CMK (cell line): Measurements from ENCODE around the gene SCN3B.

Source experiments
- DNase-seq: peaks from one replicate; pipeline ENCODE4 v3.0.0-alpha.2; 2010; ENCODE audit warnings: low read depth

SCN3B gene

DNA sequence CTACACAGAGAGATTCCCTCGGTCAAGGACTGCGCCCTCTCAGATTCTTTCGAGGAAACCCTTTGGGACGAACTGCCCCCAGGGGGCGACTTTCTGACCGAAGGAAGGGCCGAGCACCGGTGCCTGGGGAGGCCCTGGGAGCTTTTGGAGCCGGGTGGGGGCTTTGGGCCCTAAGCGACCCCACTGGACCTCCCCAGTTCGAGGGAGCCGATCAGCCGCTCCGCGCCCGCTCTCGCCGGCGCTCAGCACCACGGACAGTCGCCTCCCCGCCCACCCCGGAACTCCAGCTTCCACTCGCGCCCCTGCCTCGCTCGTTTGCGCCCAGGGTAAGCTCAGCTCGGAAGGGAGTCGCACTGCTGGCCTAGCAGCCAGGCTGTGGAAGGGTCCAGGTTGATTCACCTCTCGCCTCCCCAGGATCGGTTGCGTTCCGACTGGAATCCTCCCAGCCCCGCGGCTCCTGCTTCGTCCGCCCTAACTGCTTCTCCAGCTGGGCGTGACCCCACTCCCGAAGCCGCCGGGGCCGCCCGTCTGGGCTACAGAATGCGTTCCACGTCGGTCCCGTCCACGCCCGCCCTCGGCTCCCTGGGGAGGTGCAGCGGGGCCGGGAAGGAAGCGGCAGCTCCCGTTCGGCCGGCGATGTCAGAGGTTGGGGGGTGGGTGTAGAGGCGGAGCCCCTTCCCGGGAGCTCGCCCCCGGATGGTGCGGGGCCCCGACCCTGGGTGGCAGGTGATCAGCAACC is 428 bp downstream of the SCN3B start:
- no peak for DNase-seq

DNA sequence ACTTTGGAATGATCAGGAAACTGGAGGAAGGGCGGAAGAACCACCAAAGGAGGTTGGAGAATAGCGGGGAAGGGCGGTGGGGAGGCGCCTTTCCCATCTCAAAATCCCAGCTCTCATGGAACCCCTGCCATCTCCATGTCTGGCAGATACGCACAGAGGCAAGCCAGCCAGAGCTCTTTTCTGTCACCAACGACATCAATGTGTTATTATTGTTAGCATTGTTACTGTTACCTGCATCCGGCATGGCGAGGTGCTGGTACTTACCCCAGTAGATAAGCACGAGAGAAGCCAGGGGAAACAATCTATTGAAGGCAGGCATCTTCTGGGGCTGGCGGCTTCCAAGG is 969 bp downstream of the SCN3B start:
- DNase-seq = no peak

GRCh38 chr11:123652599-123652998 is 1.8 kb downstream of the SCN3B start:
- DNase-seq = no peak

- DNase-seq = no peak
These were observed 3.5 kb downstream of the SCN3B start for GRCh38 chr11:123650901-123651300.

DNA sequence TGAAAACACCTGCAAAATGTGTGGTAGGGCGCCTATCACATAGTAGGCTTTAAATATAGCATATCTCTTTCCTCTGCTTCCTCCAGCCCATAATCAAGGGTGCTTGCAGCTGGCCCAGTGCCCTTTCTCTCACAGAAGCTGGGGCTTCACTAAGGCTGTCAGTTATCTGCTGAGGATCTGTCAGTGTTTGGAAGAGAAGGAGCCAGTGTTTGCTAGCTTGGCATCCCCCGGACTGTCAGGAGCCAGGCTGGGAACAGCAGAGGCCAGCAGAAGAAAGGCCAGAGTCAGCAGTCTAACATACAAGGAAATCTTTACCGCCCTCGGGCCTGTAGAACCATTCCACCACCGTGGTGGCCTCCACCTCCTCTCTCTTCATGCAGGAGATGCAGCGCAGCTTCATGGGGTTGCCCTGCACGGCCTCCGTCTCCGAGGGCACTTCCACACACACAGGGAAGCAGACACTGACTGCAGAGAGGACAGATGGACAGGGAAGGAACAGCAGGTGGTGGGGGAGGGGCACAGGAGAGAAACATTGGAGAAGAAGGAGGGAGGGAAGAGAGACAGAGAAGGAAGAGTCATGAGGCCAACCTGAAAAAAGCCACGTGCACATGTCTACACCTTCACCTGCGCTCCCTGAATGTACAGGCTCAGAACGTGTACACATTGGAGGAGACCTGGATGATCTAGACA is 9.0 kb downstream of the SCN3B start:
- DNase-seq = no peak

DNA sequence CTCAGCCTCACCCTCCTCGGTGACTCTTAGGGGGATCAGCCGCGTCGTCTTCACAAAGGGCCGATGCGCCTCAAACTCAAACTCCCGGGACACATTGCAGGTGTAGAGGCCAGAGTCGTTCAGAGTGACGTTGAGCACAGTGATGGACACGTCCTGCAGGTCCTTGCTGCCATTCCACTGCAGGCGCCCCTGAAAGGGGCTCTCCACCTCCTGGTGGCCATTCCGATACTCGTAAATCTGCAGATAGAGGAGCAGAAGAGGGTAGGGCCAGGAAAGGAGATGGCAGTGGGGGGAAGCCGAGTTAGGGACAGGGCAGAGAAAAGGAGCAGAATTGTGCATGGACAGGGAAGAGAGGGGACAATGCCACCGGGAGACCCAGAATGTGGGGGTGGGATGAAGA is 12.0 kb downstream of the SCN3B start:
- DNase-seq = no peak

DNA sequence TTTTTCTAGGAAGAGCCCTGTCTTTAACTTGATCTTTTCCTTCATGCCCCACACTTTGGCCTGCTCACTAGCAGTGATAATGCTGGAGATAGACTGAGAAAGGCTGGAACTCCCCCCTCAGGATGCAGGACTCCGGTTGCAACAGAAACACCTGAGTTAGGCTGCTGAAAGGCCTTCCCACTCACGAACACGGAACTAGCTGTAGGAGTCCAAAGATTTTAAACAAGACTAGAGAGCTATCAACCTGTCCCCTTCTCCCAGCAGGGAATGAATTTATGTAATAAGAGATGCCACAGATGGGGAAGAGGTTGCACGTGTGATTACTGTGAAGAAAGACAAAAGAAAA is 13.0 kb downstream of the SCN3B start:
- DNase-seq = no peak

GRCh38 chr11:123640677-123641494 is 13.5 kb downstream of the SCN3B start:
- peak; percentile 32 for DNase-seq

- DNase-seq = no peak
These were observed 14.4 kb downstream of the SCN3B start for GRCh38 chr11:123640029-123640428.

GRCh38 chr11:123630126-123630608 is 24.3 kb downstream of the SCN3B start:
- DNase-seq = no peak

- DNase-seq = peak; percentile 12
These were observed 25.3 kb downstream of the SCN3B start for GRCh38 chr11:123628936-123629683.

DNA sequence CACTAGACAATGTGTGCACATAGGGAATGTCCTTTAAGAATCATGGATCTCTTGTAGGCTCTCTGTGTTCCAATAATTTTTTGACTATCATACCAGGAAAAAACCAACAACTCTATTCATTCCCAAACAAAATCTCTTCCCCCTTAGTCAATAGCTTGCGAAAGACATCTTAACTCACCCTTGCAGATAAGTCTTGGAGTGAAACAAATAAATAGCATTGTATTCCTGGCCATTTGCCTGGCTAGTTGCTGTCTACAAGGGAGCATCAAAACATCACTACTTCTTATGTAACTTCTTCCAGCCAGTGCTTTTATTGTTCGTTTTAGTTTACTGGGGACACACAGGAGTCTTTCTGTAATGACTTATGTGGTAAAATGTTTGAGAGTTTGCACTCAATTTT is 29.4 kb downstream of the SCN3B start:
- DNase-seq = no peak

DNA sequence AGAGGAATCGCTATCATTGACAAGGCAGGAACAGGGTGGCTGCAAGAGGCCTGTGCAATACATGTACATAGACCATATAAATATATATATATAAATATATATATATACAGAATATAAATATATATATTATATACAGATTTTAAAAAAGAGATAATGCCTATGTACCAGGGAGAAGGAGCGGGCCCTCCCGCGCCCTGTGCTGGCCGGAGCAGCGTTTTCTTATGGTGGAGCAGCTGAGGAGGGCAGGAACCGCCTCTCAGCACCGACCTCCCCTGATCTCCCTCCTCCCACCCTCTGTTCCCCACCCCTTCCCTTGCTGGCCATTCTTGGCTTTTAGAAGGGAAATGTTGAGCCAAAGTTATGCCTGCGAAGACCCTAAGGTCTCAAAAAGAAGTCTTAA is 31.8 kb downstream of the SCN3B start:
- no peak for DNase-seq

GRCh38 chr11:123616505-123617198 is 37.8 kb downstream of the SCN3B start:
- no peak for DNase-seq

DNA sequence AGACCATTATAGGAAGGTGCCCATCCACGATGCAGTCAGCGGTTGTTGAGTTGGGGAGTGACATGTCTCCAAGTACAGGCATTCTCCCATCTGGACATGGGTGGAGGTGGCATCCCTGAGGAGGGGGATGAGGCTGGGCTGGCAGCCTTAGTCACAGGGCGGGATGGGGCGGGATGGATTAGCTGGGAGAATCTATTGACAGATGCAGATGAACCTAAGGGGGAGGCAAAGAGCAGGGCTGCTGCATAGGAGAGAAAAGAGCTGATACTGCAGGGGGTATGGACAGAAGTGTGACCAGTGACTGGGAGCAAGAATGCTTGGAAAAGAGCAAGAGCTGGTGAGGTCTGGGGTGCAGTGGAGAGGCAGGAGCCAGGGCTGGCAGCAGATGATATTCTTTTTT is 42.7 kb downstream of the SCN3B start:
- DNase-seq = no peak

DNA sequence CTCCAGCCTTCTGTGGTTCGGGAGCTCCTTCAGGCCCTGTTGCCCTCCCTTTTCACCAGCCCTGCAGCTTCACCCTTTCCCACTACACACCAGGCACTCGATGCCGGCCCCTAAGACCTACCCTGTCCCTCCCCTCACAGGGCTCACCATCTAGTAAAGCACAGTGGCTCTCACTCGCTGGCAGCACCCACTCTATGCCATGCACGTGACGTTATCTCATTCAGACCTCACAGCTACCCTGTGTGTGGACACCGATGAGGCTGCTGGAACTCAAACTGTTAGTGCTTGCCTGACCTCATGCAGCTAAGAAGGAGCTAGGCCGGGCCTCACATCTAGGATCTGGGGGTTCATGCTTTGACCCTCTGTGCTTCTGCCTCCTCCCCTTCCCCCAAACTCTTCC is 45.5 kb downstream of the SCN3B start:
- DNase-seq = no peak

GRCh38 chr11:123608371-123608770 is 46.1 kb downstream of the SCN3B start:
- no peak for DNase-seq

DNA sequence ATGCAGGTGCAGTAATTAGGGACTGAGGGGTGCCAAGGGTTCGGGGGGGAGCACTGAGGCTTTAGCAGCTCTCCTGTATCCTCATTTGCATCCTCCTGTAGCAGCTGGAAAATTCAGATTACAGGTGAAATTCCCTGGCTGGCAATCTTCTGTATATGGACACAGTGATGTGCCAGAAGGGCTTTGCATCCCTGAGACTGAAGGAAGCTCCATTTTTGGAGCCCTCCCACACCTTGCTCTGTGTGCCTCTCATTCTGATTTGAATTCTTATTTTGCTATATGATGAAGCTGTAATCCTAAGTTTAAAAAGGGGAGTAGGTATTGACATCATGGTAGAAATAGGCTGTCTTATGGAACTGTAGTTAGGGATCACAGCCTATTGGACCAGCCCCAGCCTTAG is 46.6 kb downstream of the SCN3B start:
- DNase-seq = no peak

- DNase-seq = no peak
These were observed 50.8 kb downstream of the SCN3B start for GRCh38 chr11:123603666-123604065.

DNA sequence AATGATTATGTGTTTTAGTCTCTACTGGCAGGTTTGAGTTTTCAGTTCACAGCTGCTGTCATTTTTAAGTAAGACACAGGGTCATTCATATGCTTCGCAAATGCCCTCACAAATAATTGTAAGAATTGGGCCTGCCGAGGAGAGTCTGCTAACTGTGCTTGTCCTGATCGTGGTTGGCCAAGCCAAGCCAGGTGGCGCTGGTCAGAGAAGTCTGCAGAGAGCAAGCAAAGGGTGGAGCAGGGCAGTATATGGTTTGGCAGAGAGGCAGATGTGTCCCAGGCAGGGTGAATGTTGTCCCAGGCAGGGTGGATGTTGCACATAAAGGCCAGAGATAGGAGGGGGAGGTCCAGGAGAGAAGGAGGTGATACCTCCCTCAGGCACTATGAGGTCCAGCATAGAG is 52.7 kb downstream of the SCN3B start:
- no peak for DNase-seq

- DNase-seq = no peak
These were observed 53.3 kb downstream of the SCN3B start for GRCh38 chr11:123601136-123601535.

- DNase-seq = no peak
These were observed 56.6 kb downstream of the SCN3B start for GRCh38 chr11:123597859-123598258.
